ENCODE data around the gene UBASH3B. TPM values are rescaled to one million over a fixed set of nuclear protein-coding genes. Genes with fewer than 3 reads are reported as not detected.

UBASH3B gene
- total and polyA plus RNA-seq, 7 donors, result 1.4 to 17.5 (median 8.5) TPM

DNA sequence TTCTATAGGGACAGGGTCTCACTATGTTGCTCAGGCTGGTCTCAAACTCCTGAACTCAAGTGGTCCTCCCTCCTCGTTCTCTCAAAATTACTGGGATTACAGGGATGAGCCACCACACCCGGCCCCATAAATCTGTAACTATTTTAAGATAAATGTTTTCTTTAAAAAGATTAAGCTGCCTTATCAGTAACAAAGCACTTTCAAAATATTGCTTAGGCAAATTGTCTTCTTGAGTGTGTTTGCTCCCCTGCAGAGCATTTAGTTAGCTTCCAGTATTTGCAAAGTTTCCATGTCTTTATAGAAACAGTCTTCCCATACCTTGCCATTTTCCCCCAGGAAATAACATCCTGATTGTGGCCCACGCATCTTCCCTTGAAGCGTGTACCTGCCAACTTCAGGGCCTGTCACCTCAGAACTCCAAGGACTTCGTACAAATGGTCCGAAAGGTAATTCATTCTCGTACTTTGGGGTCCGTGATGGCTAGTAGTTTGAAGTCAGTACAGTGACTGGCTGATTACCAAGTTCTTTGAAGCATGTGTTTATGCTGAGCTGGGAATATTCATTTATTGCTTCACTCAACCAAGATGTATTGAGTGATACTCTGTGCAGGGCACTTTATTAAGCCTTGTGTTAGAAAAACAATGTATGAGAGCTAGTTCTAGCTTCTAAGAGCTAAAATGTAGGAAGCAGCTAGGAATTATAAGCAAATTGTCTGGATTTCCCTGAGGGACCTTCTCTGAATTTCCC is 152.4 kb downstream of the UBASH3B start:
- Histone ChIP-seq H3K9me3 (no peaks in the 10 kb centered on the region), H3K4me1 (peaks cover 5% of the 10 kb centered on the region), H3K27me3 (ENCODE audit: insufficient read depth in 3 of 3, low read length in 2 of 3) (no peaks in the 10 kb centered on the region), H3K27ac (peak overlapping the region; percentile 36), H3K36me3 (ENCODE audit: insufficient read depth in 1 of 2, low read depth in 1 of 2) (no peaks in the 10 kb centered on the region), H3K4me3 (no peak overlapping the region)
- no peak for DNase-seq
- intact Hi-C loops (cut with DNase I), result no loop called here
- WGBS, 3 donors, result 83 to 86% (median 85%) methylated on average over 8 of the region's 8 CpGs
- TF ChIP-seq, protein P1, sequence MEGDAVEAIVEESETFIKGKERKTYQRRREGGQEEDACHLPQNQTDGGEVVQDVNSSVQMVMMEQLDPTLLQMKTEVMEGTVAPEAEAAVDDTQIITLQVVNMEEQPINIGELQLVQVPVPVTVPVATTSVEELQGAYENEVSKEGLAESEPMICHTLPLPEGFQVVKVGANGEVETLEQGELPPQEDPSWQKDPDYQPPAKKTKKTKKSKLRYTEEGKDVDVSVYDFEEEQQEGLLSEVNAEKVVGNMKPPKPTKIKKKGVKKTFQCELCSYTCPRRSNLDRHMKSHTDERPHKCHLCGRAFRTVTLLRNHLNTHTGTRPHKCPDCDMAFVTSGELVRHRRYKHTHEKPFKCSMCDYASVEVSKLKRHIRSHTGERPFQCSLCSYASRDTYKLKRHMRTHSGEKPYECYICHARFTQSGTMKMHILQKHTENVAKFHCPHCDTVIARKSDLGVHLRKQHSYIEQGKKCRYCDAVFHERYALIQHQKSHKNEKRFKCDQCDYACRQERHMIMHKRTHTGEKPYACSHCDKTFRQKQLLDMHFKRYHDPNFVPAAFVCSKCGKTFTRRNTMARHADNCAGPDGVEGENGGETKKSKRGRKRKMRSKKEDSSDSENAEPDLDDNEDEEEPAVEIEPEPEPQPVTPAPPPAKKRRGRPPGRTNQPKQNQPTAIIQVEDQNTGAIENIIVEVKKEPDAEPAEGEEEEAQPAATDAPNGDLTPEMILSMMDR (IDR thresholded peaks at IDR 0.05), result no peak
- ATAC-seq, result no peak

- no peak overlapping the region for H3K4me3 ChIP-seq
- no peaks in the 10 kb centered on the region for H3K36me3 ChIP-seq (ENCODE audit: insufficient read depth in 1 of 2, low read depth in 1 of 2)
- H3K27ac ChIP-seq, result peak overlapping the region; percentile 36
- H3K4me1 ChIP-seq, result peaks cover 5% of the 10 kb centered on the region
- intact Hi-C loops (cut with DNase I), result no loop called here
- no peaks in the 10 kb centered on the region for H3K9me3 ChIP-seq
- 51 to 57% (median 53%) methylated on average over 2 of the region's 2 CpGs for WGBS, 3 donors
- ATAC-seq (peak in 1 of 4 donors; percentile 42), DNase-seq (no peak)
- TF ChIP-seq, protein P1 (IDR thresholded peaks at IDR 0.05), result no peak
- H3K27me3 ChIP-seq (ENCODE audit: insufficient read depth in 3 of 3, low read length in 2 of 3), result no peaks in the 10 kb centered on the region
Observed at GRCh38 chr11:122808478-122808869, 153.0 kb downstream of the UBASH3B start.

DNA sequence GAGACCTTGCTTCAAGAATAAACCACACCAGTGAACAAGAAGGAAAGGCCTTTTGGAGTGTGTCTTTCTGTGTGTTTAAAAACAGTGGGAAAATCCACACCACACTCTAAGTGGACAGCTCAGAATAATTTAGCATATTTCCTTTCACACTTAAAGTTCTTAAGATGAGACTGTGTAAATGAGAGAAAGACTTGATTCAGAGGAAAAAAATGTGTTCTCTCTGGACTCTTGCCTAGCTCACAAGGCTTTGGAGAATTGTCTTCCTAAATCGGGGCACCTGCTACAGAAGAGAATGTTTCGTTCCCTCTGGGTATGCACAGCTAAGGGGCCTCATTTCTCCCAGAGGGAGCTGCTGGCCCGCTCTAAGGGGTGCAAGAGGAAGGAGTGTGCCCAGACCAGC is 154.3 kb downstream of the UBASH3B start:
- ATAC-seq (no peak), DNase-seq (no peak)
- 49 to 64% (median 62%) methylated on average over 3 of the region's 3 CpGs for WGBS, 3 donors
- Histone ChIP-seq H3K36me3 (ENCODE audit: insufficient read depth in 1 of 2, low read depth in 1 of 2) (no peaks in the 10 kb centered on the region), H3K27me3 (ENCODE audit: insufficient read depth in 3 of 3, low read length in 2 of 3) (no peaks in the 10 kb centered on the region), H3K4me1 (peaks cover 5% of the 10 kb centered on the region), H3K9me3 (no peaks in the 10 kb centered on the region), H3K27ac (no peak overlapping the region), H3K4me3 (no peak overlapping the region)
- TF ChIP-seq, protein P1 (IDR thresholded peaks at IDR 0.05), result no peak
- intact Hi-C loops (cut with DNase I), result no loop called here

- intact Hi-C loops (cut with DNase I), result no loop called here
- H3K27ac ChIP-seq, result no peak overlapping the region
- DNase-seq (no peak), ATAC-seq (no peak)
- no peaks in the 10 kb centered on the region for H3K36me3 ChIP-seq (ENCODE audit: insufficient read depth in 1 of 2, low read depth in 1 of 2)
- no peaks in the 10 kb centered on the region for H3K27me3 ChIP-seq (ENCODE audit: insufficient read depth in 3 of 3, low read length in 2 of 3)
- peaks cover 5% of the 10 kb centered on the region for H3K4me1 ChIP-seq
- no peaks in the 10 kb centered on the region for H3K9me3 ChIP-seq
- no peak overlapping the region for H3K4me3 ChIP-seq
- 92 to 95% (median 93%) methylated on average over 2 of the region's 2 CpGs for WGBS, 3 donors
- TF ChIP-seq, protein P1 (IDR thresholded peaks at IDR 0.05), result no peak
Observed at GRCh38 chr11:122811721-122812120, 156.2 kb downstream of the UBASH3B start.

GRCh38 chr11:122812638-122813037 is 157.1 kb downstream of the UBASH3B start:
- intact Hi-C loops (cut with DNase I), result no loop called here
- ATAC-seq, result no peak
- Histone ChIP-seq H3K4me1 (peaks cover 5% of the 10 kb centered on the region), H3K9me3 (no peaks in the 10 kb centered on the region), H3K27me3 (ENCODE audit: insufficient read depth in 3 of 3, low read length in 2 of 3) (no peaks in the 10 kb centered on the region), H3K4me3 (no peak overlapping the region), H3K27ac (no peak overlapping the region), H3K36me3 (ENCODE audit: insufficient read depth in 1 of 2, low read depth in 1 of 2) (no peaks in the 10 kb centered on the region)
- WGBS, 3 donors, result 58 to 61% (median 58%) methylated on average over 4 of the region's 4 CpGs
- TF ChIP-seq, protein P1 (IDR thresholded peaks at IDR 0.05), result no peak
- no peak for DNase-seq
